GM13976 (cell line): ENCODE measurements around the gene AKIRIN2.

Source experiments
- DNase-seq: peaks from one replicate; pipeline ENCODE4 v3.0.0; 2012; ENCODE audit warnings: low spot score
- in situ Hi-C: fragments of 300-500 bp; cut with MboI; formaldehyde crosslinking; loops from one replicate; pipeline ENCODE4 v1.12.0; 2022; ENCODE audit warnings: low sequenced_read_pairs, mixed read lengths, inconsistent platforms; ENCODE audit not compliant: unreplicated experiment
- TF ChIP-seq, protein P1 (sequence below): IDR thresholded peaks from 2 replicates; pipeline ENCODE4 v1.5.1; 2012; ENCODE audit warnings: borderline replicate concordance, mild to moderate bottlenecking; ENCODE audit not compliant: insufficient read depth; ENCODE audit errors: extremely low read depth, missing control alignments, control extremely low read depth

AKIRIN2 gene

DNA sequence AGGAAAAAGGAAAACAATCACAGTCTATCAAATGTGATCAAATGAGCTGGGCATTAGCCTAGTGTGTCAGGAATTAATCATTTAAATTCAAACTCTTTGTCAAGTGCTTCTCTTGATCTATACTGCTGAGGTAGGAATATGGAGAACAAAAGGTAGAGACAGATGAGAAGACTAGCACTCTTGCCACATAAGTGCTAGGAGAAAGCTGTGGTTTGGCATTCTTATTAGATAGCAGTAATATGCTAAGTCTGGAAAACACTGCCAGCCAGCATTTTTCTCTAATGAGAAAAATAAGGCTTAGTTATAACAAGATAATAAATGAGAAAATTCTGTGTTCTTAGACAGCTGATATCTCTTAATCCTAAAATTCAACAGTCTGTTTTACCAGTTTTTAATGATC, 73.2 kb downstream of the AKIRIN2 start:
- no peak for DNase-seq
- in situ Hi-C loops, result no loop called here
- TF ChIP-seq, protein P1, sequence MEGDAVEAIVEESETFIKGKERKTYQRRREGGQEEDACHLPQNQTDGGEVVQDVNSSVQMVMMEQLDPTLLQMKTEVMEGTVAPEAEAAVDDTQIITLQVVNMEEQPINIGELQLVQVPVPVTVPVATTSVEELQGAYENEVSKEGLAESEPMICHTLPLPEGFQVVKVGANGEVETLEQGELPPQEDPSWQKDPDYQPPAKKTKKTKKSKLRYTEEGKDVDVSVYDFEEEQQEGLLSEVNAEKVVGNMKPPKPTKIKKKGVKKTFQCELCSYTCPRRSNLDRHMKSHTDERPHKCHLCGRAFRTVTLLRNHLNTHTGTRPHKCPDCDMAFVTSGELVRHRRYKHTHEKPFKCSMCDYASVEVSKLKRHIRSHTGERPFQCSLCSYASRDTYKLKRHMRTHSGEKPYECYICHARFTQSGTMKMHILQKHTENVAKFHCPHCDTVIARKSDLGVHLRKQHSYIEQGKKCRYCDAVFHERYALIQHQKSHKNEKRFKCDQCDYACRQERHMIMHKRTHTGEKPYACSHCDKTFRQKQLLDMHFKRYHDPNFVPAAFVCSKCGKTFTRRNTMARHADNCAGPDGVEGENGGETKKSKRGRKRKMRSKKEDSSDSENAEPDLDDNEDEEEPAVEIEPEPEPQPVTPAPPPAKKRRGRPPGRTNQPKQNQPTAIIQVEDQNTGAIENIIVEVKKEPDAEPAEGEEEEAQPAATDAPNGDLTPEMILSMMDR, result no peak

DNA sequence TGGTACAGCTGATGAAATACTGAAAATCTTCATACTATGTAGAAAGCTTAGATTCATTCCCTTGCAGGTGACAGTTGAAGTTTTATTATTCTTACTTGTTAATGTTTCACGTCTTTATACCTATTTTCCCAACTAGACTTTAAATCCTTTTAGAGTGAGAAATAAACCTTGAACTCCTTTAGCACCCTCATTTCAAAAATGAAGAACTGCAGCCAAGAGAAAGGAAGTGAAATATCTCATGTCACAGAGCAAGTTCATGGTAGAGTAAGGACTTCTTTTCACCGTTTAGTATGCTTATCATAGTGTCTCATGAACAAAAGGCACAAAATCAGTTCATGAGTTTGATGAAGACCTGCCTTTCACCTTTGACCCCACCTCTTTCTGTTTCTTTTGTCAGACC, 73.6 kb downstream of the AKIRIN2 start:
- TF ChIP-seq, protein P1, result no peak
- in situ Hi-C loops, result no loop called here
- peak; percentile 28 for DNase-seq
